ENCODE measurements around the gene ARHGEF12. TPM values are rescaled to one million over a fixed set of nuclear protein-coding genes. Genes with fewer than 3 reads are reported as not detected.

Gene ARHGEF12
- total RNA-seq, 6 experiments from 2014 or later, result 72.9 to 95.1 (median 85.0) TPM

DNA sequence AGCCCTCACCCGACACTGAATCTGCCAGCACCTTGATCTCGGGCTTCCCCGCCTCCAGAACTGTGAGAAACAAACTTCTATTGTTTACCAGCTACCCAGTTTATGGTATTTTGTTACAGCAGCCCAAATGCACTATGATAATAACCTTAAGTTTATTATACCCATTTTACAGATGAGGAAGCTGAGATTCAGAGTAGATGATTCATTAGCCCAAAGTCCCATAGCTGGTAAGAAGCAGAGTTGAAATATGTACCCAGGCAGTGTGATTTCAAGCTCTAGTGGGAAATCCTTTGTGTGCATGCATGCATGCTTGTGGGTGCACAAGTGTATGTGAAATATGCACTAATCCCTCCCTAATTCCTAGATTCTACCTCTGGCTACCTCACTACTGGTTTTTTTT lies 183.3 kb downstream of the ARHGEF12 start:
- no peak for DNase-seq
- Mint-ChIP-seq H3K27ac (no peak overlapping the region), H3K4me1 (ENCODE audit: low read depth) (peaks cover 8% of the 10 kb centered on the region; the same call in 1 of the 2 replicates), H3K9me3 (no peaks in the 10 kb centered on the region), H3K36me3 (ENCODE audit: low read depth) (no peaks in the 10 kb centered on the region), H3K4me3 (no peak overlapping the region), H3K27me3 (ENCODE audit: insufficient read depth) (peaks cover 32% of the 10 kb centered on the region)
- TF ChIP-seq, protein P1, sequence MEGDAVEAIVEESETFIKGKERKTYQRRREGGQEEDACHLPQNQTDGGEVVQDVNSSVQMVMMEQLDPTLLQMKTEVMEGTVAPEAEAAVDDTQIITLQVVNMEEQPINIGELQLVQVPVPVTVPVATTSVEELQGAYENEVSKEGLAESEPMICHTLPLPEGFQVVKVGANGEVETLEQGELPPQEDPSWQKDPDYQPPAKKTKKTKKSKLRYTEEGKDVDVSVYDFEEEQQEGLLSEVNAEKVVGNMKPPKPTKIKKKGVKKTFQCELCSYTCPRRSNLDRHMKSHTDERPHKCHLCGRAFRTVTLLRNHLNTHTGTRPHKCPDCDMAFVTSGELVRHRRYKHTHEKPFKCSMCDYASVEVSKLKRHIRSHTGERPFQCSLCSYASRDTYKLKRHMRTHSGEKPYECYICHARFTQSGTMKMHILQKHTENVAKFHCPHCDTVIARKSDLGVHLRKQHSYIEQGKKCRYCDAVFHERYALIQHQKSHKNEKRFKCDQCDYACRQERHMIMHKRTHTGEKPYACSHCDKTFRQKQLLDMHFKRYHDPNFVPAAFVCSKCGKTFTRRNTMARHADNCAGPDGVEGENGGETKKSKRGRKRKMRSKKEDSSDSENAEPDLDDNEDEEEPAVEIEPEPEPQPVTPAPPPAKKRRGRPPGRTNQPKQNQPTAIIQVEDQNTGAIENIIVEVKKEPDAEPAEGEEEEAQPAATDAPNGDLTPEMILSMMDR (IDR thresholded peaks at IDR 0.05), result no peak

GRCh38 chr11:120520091-120520822 lies 184.0 kb downstream of the ARHGEF12 start:
- no peak for DNase-seq
- TF ChIP-seq, protein P1 (IDR thresholded peaks at IDR 0.05), result no peak
- H3K36me3 Mint-ChIP-seq (ENCODE audit: low read depth), result no peaks in the 10 kb centered on the region
- peaks cover 39% of the 10 kb centered on the region for H3K27me3 Mint-ChIP-seq (ENCODE audit: insufficient read depth)
- H3K4me3 Mint-ChIP-seq, result no peak overlapping the region
- H3K9me3 Mint-ChIP-seq, result no peaks in the 10 kb centered on the region
- no peak overlapping the region for H3K27ac Mint-ChIP-seq
- peaks cover 8% of the 10 kb centered on the region; the same call in 1 of the 2 replicates for H3K4me1 Mint-ChIP-seq (ENCODE audit: low read depth)

DNA sequence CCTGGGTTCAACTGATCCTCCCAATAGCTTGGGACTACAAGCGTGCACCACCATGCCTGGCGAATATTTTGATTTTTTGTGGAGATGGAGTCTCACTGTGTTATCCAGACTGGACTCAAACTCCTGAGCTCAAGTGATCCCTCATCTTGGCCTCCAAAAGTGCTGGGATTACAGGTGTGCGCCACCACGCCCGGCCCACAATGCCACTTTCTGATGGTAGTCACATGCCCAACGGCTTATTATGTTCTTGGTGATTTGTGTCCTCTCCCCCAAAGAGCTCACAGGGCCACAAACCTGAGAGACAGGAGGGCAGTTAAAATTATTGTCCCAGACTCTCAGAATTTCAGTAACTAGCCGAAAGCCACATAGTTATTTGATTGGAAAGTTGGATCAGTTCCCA lies 185.0 kb downstream of the ARHGEF12 start:
- Mint-ChIP-seq H3K36me3 (ENCODE audit: low read depth) (no peaks in the 10 kb centered on the region), H3K27me3 (ENCODE audit: insufficient read depth) (peaks cover 36% of the 10 kb centered on the region), H3K4me1 (ENCODE audit: low read depth) (peaks cover 8% of the 10 kb centered on the region; the same call in 1 of the 2 replicates), H3K9me3 (no peaks in the 10 kb centered on the region), H3K4me3 (no peak overlapping the region), H3K27ac (no peak overlapping the region)
- TF ChIP-seq, protein P1 (IDR thresholded peaks at IDR 0.05), result no peak
- no peak for DNase-seq

- Mint-ChIP-seq H3K27ac (no peak overlapping the region), H3K36me3 (ENCODE audit: low read depth) (no peaks in the 10 kb centered on the region), H3K4me3 (no peak overlapping the region), H3K27me3 (ENCODE audit: insufficient read depth) (peaks cover 38% of the 10 kb centered on the region), H3K9me3 (no peaks in the 10 kb centered on the region), H3K4me1 (ENCODE audit: low read depth) (peaks cover 8% of the 10 kb centered on the region; the same call in 1 of the 2 replicates)
- TF ChIP-seq, protein P1 (IDR thresholded peaks at IDR 0.05), result no peak
- DNase-seq, result no peak
These were observed 185.8 kb downstream of the ARHGEF12 start for GRCh38 chr11:120522021-120522420.

DNA sequence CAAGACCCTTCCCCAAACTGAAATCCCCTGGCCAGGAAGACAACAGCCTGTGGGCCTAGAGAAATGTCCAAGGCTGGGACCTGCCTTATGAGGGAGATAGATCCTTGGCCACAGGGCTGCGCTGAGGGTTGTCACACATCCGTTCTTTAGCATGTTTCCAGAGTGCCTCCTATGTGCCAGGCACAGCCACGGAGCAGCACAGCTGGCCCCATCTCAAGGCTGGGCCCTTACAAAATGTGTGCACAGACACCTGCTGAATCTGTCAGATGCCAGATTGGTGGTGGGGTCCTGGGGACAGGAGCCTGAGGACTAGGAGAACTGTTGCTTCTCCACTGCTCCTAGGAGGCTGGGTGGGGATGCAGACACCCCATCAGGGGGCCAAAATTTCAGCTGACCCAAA lies 186.5 kb downstream of the ARHGEF12 start:
- H3K4me3 Mint-ChIP-seq, result no peak overlapping the region
- H3K27ac Mint-ChIP-seq, result no peak overlapping the region
- no peak for DNase-seq
- no peaks in the 10 kb centered on the region for H3K9me3 Mint-ChIP-seq
- peaks cover 36% of the 10 kb centered on the region for H3K27me3 Mint-ChIP-seq (ENCODE audit: insufficient read depth)
- TF ChIP-seq, protein P1 (IDR thresholded peaks at IDR 0.05), result no peak
- peaks cover 3% of the 10 kb centered on the region; the same call in 1 of the 2 replicates for H3K4me1 Mint-ChIP-seq (ENCODE audit: low read depth)
- H3K36me3 Mint-ChIP-seq (ENCODE audit: low read depth), result no peaks in the 10 kb centered on the region
